Measurements from ENCODE around the gene SIGMAR1.

The SIGMAR1 gene

DNA sequence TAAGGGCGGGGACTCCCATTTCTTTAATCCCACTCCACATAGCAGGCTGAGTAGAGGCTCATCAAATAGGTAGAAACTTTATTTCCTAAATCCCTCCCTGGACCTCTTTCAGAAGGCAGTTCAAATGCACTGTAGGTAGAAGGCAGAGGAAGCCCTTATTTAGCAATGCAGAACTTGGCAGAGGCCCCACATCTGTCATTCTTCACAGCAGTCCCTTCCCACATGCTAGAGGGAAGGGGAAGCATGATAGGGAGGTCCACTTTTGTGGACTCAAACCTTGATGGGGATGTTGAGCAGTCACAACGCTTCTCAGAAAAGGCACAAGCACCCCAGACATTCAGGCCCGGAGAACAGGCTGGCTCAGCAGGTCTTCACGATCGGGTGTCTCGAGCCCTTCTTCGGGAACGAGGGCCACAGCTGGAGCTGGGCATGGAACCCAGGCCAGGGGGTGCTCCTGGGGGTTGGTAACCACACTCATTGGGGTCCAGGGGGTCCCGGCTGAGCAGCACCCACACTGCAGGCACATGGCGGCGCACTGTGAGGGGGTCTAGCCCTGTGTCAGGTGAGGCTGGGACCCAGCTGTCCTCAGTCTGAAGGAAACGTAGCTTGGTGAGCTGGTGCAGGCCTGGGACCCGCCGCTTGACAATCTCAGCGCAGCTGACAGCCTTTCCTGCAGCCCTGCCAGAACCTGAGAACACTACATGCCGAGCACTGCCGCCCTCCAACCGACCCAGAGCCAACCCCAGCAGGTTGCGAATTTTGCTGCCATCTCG is 27.0 kb downstream of the SIGMAR1 start:
- FAIRE-seq (no peak), DNase-seq (ENCODE audit: extremely low spot score, insufficient read length, low read depth) (no peak)

DNA sequence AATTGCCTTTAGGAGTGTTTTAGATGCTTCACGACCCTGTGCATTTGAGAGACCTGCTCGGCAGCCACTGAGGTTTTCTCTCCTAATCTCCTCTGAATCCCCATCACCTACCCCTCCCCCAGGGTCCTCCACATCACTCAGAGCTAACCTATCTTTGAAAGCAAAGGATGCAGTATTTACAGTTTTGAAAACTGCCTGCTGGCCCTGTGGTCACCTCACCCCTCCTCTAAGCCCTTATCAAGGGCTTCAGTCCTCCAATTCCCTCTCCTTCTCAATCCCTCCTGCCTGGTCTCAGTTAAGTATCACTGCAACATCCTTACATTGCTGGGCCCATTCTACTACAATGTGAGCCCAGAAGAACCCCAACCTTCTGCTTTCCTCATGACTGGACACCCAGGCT is 30.3 kb downstream of the SIGMAR1 start:
- no peak for DNase-seq (ENCODE audit: extremely low spot score, insufficient read length, low read depth)
- no peak for FAIRE-seq

DNA sequence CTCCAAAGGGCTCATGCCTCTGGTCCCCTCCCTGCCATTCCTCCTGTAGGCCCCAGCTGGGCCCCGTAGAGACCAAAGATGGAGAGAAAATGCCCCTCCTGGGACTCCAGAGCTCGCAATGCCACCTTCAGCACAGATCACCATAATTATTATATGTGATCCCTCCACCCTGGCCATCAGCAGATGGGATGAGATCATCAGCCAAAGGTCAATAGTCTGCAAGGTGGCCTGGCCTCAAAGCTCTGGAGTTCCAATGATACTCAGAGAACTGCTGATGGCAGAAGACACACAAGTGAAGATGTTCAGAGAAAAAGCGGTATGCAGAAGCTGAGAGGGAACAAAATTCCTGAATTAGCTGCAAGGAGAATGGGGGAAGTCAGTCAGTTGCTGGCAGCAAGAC is 30.7 kb downstream of the SIGMAR1 start:
- no peak for FAIRE-seq
- DNase-seq (ENCODE audit: extremely low spot score, insufficient read length, low read depth): no peak

DNA sequence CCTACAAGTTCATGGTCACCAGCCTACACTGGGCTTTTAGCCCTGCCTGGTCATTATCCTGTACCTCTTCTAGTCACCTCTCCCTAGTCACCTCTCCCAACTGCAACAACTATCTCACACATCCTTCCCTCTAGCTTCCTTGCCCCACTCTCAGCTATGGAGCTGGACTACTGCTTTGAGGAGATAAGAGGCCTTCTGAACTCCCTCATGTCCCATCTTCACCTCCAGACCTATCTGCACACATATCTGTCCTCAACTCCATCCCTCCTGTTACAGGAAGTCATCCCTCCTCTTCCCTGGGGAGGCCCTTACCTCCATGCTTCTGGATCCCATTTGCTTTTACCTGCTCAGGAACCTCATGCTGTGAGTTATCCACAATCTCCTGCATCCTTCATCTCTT is 31.4 kb downstream of the SIGMAR1 start:
- no peak for FAIRE-seq
- no peak for DNase-seq (ENCODE audit: extremely low spot score, insufficient read length, low read depth)

DNA sequence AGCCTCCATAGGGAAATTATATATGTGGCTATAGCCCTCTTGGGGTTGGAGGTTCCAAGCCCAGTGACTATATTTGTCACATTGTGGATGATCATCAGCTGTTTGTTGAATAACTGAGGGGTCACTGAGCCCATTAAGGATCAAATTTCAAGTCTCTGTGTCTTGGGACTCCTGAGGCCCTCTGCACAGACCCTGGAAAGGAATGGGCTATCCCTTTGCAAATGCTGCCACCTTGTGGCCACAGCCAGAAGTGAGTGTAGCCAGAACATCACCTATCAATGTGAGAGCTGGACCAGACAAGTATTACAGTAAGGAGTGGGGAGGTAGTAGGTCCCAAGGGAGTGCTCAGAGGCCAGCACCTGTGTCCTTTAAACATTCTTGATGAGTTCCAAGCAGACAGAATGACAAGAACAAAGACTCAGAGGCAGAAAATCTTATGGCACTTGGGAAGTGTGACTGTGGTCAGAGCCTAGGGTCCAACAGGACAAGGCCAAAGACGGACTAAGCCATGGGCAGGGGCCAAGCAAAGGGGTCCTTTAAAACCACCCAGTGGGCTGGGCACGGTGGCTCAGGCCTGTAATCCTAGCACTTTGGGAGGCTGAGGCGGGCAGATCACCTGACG is 33.9 kb downstream of the SIGMAR1 start:
- peak; percentile 93 for FAIRE-seq
- DNase-seq (ENCODE audit: extremely low spot score, insufficient read length, low read depth): peak; percentile 60

DNA sequence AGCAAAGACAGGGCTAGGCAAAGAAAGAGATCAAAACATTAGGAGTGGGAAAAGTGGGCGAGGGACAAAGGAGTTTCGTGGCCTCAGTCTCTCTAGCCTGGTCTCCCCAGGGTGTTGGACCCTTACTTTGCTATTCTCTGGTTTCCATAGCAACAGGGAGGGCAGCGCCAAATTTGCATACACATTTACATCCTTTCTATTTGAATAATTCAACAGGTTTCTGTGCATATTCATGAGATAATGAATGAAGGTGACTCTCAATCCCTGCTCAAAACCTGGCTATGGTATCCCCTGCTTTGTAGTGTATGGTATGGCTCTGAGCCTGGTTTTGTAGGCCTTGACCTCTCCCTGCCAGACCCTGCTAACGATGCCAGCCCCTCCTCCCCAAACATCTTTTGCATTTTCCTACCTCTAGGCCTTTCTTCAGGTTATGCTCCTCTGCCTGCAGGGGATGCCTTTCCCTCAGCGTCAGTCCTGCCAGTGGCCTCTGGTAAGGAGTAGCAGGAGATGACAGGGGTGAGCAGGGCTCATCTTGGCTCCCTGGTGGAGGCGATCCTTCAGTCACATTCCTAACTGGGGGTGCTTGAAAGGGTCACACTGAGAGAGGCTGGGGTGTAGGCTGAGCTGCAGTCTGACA is 35.5 kb downstream of the SIGMAR1 start:
- no peak for DNase-seq (ENCODE audit: extremely low spot score, insufficient read length, low read depth)
- no peak for FAIRE-seq

DNA sequence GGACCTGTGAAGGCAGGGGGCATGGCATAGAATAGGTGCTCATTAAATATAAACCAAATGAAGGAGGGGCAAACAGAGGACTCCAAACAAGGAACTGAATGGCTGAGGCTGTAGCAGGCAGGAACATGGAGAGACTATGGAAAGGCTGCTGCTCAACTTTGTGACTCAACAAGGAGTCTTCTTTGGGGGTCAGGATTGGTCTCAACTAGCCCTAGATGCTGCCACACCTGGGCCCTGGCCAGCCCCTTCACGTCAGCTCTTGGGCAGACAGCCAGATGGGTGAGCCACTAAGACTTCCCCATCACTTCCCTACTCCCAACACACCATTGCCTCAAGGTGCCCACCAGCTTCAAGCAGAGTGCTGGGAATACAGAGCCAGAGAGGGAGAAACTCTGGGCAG is 36.7 kb downstream of the SIGMAR1 start:
- no peak for FAIRE-seq

DNA sequence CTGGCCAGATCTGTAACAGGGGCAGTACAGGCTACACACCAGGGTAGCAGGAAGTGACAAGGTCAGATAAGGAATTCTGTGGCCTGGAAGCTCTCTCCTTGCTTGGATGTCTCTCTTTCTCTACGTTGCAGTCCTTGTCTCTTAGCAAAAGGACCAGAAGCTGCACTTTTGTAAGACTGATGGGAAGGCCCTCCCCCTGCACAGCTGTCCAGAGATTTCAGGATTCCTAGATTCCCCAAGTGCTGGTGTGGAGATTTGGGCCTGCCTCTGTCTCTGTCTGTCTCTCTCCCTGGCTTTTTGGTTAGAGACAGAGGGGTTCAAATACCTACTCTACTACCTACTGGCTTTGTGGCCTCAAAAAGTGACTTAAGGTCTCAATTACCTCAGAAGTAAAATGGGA is 38.0 kb downstream of the SIGMAR1 start:
- no peak for FAIRE-seq
- DNase-seq (ENCODE audit: extremely low spot score, insufficient read length, low read depth): no peak

More for the DNA sequence above, 36.7 kb downstream of the SIGMAR1 start:
- DNase-seq (ENCODE audit: extremely low spot score, insufficient read length, low read depth): no peak

DNA sequence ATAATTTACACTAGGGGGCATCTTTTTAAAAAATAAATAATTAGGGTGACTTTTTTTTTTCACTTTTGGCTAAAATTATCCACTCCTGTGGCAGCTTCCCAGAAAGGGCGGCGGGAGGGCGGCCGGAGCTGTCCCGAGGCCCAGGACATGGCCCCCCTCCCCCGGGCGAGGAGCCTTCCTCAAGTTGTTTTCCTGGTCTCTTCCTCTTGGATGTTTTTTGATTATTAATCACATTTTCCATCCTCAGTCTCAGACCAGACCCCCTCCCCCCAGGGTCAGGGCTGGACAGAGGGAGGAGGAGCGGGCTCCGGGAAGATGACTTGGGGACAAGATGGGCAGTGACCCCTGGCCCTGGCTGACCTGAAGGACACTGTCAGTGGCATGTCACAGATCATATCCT is 43.4 kb downstream of the SIGMAR1 start:
- FAIRE-seq: no peak
- no peak for DNase-seq (ENCODE audit: extremely low spot score, insufficient read length, low read depth)

DNA sequence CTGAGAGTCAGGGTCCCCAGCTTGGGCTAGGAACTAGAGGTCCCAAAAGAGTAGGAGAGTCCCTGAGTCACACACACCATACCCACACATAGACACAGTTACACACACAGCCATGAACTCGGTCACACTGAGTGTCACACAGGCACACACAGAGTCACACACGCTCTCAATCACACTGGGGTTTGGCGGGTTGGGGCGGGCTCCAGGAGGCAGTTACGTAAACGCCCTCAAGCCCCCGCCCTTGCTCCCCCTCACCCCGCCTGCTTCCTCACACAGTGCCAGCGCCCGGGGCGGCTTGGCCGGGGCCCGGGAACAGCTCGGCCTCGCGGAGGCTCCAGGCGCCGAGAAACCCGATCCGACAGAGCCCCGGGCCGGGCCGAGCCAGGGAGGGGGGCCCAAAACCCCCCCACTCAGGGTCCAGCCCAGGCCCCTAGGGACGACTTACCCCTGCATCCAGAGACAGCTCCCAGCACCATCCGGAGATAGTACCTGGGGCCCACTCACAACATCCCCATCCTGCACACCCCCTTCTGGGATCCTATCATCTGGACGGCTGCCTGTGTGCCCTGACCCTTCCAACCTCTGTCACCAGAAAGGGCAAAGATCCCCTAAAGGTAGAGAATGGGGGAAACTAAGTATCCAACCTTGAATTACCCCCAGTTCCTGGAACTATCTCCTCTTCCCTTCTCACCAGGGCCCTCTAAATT is 44.5 kb downstream of the SIGMAR1 start:
- DNase-seq (ENCODE audit: extremely low spot score, insufficient read length, low read depth) (no peak), FAIRE-seq (no peak)

DNA sequence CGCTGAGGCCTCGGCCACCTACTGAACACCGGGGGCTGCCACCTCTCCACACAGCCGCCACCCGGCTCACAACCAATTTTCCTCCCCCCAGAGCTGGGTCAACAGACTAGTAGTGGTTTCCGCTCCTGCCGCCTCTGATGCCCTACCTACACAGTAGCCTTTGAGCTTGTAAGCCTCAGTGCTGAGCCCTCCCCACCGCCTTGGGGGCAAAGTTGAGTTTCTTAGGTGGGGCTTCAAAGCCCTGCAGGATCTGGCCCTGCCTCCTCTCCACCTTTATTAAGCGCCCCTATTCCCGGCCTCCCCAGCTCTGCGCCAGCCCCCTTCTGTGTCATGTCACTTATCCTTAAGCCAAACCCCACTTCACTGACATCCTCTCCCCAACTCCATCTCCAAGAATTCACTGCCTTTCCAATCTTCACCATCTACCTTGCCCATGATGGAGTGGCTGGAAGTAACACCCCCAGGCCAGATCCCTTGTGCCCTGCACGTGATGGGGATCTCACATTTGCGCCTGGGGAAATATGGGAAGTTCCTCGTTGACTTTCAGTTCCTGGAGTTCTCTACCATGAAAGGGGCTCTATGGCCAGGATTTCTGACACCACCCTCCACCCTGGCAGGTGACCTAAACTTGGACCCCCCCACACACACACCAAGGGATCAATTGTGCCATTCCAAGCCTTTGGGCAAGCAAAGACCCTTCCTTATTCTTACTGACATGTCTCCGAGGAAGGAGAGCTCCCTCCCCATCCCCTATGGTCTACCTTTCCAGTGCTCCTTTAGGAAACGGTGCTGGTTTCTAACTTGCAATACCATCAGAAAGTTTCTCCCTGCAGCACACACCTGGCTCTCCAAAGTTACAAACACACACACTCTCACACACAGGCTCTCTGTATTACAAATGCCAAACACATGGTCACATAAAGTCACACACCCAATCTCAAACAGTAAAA is 45.4 kb downstream of the SIGMAR1 start:
- FAIRE-seq (peak; percentile 41), DNase-seq (ENCODE audit: extremely low spot score, insufficient read length, low read depth) (no peak)

DNA sequence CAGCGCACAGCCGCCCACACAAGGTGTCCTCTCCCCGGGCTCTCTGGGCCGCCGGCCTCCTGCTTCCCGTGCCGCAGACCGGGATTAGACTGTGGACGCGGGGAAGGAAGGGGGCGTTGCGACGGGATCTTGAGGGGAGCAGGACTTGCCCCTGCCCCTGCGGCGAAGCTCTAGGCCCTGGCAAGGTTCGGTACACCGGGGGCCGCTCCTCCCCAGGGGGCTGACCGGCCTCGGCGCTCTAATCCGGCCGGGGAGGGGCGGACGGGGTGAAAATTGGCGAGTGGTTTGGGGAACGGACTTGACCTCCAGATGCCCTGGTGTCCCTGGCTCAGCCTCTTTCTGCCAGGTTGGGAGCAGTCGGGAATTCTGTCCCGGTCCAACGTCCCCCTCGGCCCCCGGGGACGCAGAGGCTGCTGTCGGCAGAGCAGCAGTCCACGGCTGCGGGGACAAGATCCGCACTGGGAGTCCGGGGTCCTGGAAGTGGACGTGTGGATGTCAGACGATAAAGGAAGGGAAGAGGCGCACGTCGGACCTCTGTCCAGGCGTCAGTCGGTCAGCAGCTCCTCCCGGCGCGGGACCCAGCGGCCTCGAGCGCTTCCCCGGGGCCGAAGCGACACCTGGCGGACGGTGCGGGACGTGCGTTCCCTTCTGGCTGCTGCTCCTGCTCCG is 46.2 kb downstream of the SIGMAR1 start:
- peak; percentile 80 for DNase-seq (ENCODE audit: extremely low spot score, insufficient read length, low read depth)
- peak; percentile 61 for FAIRE-seq

DNA sequence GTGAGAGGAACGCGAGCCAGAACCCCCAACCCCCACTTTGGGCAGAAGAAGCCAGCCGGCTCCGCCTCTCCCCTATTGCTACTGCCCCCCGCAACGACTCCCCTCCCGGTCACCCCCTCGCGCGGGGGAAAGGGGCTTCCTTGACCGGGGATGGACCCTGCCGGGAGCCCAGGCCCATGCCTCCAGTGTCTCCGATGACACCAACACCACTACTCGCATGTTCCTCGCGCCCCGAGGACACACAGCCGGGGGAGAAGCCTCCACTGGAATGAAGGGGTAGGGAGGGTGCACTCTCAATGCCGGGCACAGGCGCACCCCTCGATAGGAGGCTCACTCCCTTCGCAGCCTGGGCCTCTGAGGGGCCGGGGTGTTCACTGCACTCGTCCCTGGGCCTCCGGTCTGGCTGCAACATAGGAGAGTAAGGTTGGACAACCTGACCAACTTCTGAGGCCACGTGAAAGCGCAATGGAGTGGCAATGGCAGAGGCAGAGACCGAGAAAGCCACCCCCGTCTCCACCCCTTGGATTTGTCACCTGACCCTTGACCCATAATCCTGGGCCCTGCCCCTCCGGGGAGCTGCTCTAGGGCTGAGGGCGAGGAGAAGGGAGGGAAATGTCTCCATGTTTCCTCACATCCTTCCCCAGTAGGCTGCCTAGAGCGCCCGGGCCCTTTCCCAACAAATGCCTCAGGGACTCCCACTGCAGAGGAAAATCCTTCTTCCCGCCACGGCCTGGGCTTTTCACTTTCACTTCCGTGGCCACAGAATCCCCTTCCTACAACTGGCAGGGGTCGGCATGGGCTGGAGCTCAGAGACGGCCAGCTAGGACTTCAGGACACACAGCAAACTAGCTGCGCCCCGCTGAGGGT is 47.0 kb downstream of the SIGMAR1 start:
- no peak for FAIRE-seq
- DNase-seq (ENCODE audit: extremely low spot score, insufficient read length, low read depth): no peak

DNA sequence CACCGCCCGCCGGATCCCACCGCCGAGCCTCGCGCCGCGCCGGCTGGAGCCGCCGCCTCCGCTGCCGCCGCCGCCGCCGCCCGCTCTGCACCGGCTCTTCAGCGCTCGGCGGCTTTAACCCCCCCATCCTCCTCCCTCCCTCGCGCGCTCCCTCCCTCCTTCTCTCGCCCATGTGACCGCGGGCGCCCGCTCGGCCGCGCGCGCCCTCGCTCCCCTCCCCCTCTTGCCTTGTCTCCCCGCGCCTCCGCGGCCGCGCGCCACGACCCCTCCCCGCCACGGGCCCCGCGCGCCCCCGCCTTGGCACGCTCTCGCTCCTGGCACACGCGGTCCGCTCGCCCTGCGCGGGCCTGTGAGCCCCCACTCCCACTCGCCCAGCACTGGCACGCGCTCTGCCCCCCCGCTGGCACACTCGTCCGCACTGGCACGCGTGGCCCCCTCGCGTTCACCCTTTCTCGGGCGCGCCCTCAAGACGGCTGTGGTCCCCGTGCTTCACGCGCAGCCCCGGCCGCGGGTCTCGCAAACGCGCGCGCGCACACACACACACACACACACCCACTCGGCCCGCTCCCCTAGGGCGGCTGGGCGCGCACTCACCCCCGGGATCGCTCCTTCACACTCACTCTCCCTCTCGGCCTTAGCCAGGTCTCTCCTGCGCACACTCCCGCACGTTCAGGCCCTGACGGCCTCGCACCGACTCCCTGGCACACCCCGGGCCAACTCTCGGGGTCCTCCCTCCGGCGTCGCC is 47.8 kb downstream of the SIGMAR1 start, which contains the start of gene CNTFR:
Gene CNTFR, minus strand, starts transcription at position 89 of the 745 bp plus-strand sequence. CDS start 20,743 bp downstream, outside the sequence.
- no peak for DNase-seq (ENCODE audit: extremely low spot score, insufficient read length, low read depth)
- no peak for FAIRE-seq

DNA sequence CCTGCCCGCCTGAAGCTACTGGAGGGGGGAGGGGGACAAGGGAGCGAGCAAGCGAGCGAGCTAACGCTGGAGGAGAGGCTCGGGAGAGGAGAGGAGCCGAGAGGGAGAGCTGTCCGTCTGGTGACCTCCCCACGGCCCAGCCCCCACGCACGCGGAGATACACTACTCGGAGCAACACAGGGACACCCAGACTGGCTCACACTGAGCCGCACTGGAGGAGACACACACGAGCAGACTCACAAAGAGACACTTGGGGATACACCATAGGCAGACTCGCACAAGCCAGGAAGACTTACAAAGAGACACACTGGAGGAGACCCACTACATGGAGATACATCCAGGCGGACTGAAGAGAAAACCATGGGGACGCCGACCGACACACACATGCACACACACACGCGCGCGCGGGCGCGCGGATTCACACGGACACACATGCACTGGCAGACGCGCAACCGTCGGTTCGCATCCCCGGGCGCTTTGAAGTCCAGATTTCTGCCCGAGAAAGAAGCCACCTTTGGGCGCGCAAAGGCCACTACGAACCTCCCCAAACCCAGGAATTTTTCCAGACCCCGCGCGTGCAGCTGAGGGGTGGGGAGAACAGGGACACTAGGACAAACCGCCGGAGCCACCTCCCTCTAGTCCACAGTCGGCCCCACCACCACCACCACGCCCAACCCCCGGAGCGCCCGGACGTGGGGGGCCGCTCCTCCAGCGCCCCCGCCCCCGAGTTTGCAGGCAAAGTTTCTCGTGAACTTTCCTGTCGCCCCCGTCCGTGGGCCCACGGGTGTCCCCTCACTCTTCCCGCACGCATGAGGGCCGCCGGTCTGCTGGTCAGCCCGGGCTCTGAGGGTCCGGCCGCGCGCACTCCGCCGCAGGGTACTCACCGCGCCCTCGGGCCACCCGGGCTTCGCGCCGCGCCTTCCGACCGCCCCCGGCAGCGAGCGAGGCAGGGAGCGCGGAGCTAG is 48.6 kb downstream of the SIGMAR1 start:
- FAIRE-seq (no peak), DNase-seq (ENCODE audit: extremely low spot score, insufficient read length, low read depth) (no peak)

DNA sequence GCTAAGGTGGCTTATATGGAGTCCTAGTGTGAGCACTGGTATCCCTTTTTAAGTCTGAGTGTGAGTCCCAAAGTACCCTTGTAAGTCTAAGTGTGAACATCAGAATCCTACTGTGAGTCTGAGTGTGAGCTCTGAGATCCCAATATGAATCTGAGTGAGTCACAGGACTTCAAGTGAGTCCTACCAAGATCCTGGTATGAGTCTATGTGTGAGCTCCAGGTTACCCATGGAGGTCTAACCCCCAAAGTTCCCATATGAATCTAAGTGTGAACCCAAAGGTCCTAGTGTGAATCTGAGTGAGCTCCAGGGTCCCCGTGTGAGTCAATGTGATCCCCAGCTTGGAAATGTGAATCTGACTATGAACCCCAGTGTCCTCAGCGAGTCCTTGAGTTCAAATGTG is 50.3 kb downstream of the SIGMAR1 start:
- FAIRE-seq: no peak

More for the DNA sequence above, 50.3 kb downstream of the SIGMAR1 start:
- no peak for DNase-seq (ENCODE audit: extremely low spot score, insufficient read length, low read depth)

Data from GM18507 (cell line).